Subcutaneous adipose tissue (tissue), 4 donors: ENCODE data around the gene RAB5B. TPM values are rescaled to one million over a fixed set of nuclear protein-coding genes. Genes with fewer than 3 reads are reported as not detected.

ENCODE experiments used
- total RNA-seq, 4 donors: library from RNA; depleted of rRNA; stranded (reverse); fragments of >200 nt; gene quantifications; one replicate each; pipeline ENCODE4 v1.1.0, GENCODE V29; 2016
- TF ChIP-seq, protein P1 (sequence below): fragments of 450-650 bp; IDR thresholded peaks from one replicate; pipeline ENCODE4 v1.5.1; 2016; ENCODE audit warnings: low read depth, mild to moderate bottlenecking, control low read depth, antibody characterized with exemption, moderate library complexity

Gene RAB5B
- total RNA-seq, 4 donors from 2014 or later: 55.4 to 70.9 (median 63.1) TPM

DNA sequence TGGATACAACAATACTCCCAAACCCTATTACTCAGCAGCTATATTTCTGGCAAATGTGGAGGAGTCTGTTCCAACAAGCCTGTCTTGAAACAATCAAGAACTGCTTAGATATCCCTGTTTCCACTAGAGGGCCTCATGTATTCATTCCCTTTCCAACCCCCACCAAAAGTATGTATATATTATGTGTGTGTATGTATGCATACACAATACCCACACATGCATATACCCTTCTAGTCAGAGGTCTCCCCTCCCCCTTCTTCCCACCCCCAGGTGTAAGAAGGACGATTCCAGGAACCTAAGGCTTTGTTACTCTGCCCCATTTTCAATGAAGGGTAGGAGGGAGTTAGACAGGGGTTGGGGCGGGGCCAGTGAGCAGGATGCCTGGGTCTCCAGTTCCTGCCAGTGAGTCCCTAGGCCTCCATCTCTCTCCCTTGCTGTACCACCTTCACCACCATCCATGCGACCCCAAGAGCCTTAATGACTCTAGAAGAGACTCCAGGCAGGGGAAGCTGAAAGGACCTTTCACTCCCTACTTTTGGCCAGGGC, 43.0 kb upstream of the RAB5B start, which contains the start of gene DGKA:
TSS of gene DGKA (plus strand) at position 392 of the 546 bp plus-strand sequence. CDS start 5,342 bp downstream, outside the sequence.
- TF ChIP-seq, protein P1, sequence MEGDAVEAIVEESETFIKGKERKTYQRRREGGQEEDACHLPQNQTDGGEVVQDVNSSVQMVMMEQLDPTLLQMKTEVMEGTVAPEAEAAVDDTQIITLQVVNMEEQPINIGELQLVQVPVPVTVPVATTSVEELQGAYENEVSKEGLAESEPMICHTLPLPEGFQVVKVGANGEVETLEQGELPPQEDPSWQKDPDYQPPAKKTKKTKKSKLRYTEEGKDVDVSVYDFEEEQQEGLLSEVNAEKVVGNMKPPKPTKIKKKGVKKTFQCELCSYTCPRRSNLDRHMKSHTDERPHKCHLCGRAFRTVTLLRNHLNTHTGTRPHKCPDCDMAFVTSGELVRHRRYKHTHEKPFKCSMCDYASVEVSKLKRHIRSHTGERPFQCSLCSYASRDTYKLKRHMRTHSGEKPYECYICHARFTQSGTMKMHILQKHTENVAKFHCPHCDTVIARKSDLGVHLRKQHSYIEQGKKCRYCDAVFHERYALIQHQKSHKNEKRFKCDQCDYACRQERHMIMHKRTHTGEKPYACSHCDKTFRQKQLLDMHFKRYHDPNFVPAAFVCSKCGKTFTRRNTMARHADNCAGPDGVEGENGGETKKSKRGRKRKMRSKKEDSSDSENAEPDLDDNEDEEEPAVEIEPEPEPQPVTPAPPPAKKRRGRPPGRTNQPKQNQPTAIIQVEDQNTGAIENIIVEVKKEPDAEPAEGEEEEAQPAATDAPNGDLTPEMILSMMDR: no peak

DNA sequence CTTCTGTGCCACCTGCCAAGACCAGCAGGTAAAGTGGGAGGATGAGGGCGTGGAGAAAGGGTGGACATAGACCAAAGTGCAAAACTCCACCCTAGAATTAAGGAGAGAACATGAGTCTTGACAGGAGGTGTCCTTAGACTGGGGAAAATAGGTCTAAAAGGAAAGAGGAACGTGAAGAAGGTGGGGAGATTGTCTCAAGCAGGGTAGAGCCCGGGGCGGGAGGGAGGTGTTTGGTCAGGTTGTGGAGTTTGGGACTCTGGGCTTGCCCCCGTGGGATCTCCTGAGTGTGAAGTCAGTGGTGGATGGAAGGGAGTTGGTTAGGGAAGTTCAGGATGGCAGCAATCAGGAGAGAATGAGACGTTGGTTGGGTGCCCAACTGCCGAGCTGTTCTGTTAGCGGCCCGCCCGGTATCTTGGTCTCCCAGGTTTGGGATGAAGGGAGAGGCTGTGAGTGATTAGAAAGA, 42.5 kb upstream of the RAB5B start:
- TF ChIP-seq, protein P1: no peak

DNA sequence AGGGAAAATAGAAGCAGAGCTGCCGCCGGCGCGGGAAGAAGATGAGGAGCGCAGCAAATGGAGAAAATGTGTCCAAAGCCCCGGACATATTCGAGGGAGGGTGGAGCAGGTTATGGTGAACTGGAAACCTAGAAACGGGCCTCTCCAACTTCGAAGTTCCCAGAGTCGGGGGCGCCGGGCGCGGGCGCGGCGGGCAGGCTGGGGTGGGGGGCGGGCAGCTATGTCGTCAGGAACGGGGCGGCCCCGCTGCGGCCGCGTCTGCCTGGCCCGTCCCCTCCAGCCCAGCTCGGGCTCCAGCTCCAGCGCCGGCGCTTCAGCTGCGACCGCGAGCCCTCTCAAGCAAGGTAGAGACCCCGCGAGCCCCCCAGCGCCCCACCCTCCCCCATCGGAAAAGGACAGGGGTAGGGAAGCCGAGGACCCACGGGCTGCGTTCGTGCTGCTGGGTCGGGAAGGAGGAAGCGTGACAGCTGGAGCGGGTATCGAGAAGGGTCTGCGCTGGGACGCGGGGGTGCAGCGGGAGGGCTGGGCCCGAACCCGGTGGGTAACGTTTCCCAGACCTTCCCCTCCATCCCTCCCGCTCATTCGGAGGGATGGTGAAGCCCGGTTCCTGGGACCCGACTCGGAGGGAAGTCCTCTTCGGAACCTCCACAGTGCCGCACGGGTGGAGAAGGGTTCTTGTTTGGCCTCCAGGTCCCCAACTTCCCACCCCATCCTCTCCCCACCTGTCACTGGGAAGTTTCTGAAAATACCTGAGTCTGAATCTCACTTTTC, 41.9 kb upstream of the RAB5B start:
- TF ChIP-seq, protein P1: no peak

DNA sequence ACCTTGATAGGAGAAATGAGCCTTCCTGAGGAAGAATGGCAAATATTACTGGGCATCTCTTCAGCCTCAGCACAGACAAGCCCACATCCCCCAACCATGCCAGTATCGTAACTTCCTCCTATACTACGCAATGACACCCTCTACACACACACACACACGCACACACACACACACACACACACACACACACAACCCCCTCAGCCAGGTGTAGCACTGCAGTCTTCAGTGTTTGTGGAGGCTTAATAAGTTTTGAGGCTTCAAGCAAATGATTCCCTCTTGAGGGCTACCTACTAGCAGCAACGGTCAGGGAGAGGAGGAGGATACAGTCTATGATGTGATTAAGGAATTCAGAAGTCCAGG, 41.3 kb upstream of the RAB5B start:
- TF ChIP-seq, protein P1: no peak

DNA sequence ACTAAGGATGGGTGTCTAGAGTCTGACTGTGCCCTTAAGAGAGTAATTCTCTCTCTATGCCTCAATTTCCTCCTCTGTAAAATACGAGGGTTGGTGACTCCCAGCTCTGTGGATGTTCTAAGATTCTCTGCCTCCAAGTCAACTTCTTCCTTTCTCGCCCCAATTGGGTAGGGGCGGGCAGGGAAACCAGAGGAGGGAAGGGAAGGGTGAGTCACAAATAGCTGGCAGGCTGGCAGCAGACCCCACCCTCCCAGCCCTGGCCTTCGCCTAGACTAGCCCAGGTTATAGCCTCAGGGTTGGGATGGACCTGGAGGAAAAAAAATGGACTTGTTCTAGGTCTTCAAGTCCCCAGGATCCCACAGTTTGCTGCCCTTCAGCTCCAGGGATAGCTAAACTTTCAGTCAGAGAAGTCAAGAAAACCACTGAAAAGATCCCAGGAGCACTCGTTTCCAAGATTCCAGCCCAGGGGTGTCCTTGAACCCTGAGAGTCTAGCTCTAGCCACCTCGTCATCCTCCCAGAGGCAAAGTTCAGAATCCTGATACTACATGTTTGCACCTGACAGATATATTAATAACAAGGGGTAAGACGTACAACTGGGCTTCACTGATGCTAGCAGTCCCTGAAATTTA, 40.6 kb upstream of the RAB5B start:
- TF ChIP-seq, protein P1: no peak

DNA sequence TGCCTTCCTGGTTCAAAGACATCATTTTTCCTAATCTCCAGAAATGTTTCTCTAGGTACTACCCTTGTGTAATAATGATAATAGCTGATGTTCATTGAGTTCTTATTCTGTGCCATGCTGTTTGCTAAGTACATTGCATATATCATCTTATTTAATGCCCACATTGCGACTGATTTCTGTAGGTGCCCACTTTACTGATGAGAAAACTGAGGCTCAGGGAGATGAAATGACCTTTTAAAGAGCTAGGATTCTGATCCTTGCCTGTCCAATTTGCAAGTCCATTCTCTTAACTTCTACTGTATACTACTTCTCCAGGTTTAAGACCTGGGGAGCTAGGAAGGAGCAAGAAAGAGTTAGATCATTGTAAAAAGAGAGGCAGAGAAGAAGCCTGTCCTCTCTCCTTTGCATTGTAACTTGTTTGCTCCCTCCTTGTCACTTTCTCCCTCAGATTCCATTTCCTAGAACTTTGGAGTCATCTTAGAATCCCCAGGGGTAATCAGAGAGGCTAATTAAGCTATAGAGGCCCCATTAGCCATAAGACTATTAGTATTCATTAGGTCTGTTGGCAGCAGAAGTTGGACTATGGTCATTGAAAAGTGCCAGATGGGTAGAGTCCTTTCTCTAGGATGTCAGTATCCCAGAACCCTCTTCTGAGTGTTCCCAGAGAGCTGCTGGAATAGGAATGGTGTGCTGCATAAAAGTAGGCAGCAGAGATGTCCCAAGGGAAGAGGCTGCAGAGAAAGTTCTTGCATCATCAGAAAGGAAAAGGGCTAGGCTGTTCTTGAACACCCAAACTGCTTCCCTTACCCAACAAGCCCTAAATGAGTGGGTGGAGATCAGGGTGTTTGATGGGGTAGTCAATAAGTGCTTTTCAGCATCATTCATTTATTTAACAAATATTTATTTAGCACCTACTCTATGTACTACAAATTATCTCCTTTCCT, 39.8 kb upstream of the RAB5B start:
- TF ChIP-seq, protein P1: no peak
